Measurements from ENCODE around the gene CACNG3.
"Not testable (repeated sequence)": the region's sequence is repeated elsewhere in the genome, so short reads cannot be mapped to it uniquely, and the experiment has no call there.

The CACNG3 gene

DNA sequence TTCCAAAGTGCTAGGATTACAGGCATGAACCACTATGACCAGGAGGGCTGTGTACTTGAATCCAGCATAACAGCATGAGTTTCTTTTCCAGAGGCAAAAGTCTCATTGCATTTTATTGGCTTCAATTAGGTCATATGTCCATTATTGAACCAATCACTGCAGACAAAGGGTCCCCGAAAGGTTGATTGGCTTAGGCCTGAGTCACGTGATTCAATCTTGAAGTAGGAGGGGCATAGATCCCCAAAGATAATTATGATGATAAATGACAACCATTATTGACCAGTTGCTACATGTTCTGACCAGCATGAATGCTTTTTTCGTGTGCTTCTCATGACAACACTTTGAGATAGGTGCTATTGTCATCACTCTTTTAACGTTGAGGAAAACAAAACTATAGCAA lies 25.3 kb downstream of the CACNG3 start:
- no peak for DNase-seq

DNA sequence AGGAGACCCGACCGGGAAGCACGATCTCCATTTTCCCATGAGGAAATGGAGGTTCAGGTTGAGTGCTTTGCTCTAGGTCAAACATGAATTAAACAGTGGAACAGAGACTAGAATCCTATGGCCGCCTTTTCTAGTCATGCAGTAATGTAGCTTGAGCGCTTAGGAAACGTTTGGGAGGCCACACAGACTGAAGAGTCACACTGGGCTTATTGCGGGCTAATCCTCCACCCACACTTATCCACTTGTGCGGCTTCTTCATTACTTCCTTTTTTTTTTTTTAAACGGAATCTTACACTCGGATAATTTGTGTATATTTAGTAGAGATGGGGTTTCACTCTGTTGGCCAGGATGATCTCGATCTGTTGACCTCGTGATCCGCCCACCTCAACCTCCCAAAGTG lies 26.0 kb downstream of the CACNG3 start:
- no peak for DNase-seq

DNA sequence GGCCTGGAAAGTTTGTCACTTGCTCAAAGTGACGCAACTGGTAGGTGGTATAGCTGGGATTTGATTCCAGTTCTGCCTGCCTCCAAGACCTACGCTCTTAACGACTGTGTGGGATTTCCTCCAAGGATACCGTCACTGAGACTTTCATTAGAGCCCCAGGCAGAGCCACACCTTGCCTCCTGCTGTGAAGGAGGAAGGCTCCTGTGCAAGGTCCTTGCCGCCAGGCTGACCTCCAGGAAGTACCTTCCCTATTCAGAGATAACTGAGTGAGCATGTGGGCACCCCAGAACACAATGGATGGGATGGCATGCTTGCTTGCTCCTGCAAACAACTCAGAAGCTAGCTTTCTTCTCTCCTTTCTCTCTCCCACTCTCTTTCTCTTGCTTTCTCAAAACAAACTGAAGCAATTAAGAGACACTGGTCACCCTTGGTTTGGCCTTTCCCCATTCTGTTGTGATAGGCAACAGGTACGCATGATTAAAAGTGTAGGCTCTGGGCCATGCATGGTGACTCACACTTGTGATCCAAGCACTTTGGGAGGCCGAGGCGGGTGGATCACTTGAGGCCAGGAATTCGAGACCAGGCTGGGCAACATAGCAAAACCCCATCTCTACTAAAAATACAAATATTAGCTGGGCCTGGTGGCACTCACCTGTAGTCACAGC lies 30.7 kb downstream of the CACNG3 start:
- DNase-seq = no peak

DNA sequence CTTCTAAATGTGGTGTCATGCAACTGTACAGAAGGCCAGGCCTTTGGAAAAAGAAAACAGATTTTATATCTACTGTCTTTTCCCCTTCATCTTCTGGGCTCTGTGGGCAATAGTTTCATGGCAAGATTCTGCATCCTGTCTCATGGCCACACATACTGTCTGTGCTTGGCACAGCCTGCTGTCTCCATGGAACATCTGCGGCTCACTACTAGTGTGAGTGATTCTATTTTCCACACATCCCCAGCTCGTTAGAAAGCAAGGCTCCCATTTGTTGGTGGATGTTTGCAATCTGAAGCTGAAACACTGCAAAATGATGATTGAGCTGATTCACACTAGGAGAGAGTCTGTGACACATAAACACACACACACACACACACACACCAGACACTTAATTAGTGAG lies 32.4 kb downstream of the CACNG3 start:
- DNase-seq = no peak

DNA sequence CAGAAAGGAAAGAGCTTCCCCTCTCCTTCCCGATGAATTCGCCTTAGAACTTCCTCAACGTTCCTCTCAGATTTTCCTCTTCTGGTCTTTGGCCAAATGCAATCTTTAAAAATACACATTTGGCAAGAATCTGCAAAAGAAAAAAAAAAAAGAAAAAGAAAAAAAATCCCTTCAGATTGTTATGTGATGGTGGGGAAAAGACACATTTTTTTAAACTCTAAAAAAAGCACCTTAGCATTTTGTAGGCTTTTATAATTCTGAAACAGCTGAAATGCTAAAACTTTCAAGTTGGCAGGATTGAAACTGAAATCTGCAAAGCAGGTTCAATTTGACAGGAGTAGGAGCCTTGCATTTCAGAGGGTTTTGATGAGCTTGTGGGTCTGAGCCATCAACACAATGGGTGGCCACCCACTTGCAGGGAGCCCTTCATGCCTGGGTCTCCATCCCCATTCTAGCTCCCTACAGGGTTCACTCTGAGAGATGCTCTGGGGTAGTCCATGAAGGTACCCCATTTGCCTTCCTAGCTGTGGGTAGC lies 33.1 kb downstream of the CACNG3 start:
- DNase-seq = no peak

DNA sequence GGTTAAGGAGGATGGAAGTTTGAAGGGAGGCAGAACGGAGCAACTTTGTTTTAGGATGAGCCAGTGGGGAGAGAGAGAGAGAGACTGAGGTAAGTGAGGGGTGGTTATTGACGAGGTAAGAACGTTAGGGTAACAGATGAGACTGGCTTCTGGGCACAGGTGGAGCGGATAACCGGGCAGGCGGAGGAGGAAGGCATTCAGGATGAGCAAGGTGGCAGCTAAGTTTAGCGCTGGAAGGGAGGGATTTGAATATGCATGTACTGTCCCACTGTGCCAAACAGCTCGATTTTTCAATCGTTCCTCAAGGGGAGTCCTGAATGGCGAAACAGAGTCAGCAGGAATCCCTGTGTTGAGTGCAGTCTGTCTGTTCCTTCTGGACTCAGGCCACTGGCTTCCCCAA lies 35.8 kb downstream of the CACNG3 start:
- DNase-seq = no peak

DNA sequence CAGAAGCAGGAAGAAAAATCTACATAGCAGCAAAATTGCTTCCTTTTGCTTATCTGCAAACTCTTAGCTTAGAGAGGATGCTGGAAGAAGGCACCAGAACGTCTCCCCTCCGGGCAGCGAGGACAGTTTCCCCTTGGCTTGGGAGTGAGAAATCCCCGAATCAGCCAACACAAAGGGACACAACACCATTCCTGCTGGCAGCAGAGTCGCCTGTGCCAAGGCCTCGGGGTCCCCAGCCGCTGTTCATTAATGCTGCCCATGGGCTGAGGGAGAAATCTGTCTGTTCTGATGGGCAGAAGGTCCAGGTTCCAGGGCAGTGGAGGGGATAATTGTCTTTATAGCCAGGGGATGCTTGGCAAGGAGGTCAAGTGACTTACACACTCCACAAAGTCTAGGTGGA lies 38.0 kb downstream of the CACNG3 start:
- DNase-seq = no peak

DNA sequence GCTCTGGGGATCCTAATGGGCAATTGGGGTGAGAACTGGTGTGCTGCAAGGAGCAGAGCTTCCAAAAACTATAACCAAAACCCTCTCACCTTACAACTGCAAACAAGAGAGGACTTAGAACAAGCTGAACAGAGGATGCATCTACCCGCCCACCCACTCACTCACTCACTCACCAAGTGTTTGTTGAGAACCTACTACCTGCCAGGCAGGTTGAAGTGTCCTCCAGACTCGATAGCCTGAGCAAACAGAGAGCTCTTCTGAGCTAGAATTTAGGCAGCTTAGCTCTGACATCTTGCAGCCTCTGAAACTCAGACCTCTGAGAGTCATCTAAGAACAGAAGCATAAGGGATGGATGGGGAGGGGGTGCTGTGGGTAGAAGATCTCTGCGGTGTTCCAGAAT lies 41.2 kb downstream of the CACNG3 start:
- no peak for DNase-seq

DNA sequence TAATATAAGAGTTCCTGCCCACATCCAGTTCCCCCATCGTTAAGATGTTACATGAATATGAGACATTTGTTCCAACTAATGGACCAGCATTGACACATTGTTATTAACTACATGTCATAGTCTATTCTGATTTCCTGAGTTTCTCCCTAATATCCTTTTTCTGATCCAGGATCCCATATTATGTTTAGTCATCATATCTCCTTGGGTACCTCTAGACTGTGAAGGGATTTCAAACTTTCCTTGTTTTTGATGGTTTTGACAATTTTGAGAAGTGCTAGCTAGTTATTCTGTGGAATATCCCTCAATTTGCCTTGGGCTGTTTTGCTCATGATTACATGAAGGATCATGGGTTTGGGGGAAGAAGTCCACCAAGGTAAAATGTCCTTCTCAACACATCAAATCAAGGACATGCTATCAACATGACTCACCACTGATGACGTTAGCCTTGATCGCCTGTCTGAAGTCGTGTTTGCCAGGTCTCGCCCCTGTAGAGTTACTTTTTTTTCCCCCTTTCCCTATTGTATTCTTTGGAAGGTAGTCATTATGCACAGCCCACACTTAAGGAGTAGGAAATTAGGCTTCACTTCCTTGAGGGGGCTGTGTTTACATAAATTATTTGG lies 42.5 kb downstream of the CACNG3 start:
- DNase-seq = no peak

DNA sequence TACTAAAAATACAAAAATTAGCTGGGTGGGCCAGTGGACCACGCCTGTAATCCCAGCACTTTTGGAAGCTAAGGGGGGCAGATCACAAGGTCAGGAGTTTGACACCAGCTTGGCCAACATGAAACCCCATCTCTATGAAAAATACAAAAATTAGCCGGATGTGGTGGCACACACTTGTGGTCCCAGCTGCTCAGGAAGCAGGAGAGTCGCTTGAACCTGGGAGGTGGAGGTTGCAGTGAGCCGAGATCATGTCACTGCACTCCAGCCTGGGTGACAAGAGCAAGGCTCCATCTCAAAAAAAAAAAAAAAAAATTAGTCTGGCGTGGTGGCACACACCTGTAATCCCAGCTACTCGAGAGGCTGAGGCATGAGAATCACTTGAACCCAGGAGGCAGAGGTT lies 44.6 kb downstream of the CACNG3 start:
- not testable (repeated sequence) for DNase-seq

DNA sequence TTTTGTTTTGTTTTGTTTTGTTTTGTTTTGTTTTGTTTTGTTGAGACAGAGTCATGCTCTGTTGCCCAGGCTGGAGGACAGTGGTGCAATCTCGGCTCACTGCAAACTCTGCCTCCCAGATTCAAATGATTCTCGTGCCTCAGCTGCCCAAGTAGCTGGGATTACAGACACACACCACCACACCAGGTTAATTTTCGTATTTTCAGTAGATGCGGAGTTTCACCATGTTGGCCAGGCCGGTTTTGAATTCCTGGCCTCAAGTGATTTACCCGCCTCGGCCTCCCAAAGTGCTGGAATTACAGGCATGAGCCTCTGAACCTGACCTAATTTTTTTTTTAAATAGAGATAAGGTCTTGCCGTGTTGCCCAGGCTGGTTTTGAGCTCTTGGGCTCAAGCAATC lies 46.5 kb downstream of the CACNG3 start:
- no peak for DNase-seq

DNA sequence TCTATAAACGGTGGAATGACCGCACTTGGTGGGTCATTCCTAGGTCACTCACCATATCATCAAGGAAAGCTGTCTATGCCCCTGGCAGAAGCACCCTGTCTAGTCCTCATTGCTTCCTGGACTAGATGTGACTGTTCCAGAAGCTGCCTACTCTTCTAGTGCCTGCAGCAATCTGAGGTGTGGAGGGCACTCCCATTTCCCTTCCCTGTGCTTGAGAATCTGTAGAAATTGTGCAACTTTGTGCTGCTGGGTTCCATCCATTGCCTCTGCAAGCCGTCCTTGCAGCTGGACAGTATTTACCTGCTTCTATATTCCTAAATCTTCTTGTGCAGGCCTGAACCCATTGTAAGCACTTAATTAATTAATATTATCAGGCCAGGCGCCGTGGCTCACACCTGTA lies 52.1 kb downstream of the CACNG3 start:
- DNase-seq = no peak

DNA sequence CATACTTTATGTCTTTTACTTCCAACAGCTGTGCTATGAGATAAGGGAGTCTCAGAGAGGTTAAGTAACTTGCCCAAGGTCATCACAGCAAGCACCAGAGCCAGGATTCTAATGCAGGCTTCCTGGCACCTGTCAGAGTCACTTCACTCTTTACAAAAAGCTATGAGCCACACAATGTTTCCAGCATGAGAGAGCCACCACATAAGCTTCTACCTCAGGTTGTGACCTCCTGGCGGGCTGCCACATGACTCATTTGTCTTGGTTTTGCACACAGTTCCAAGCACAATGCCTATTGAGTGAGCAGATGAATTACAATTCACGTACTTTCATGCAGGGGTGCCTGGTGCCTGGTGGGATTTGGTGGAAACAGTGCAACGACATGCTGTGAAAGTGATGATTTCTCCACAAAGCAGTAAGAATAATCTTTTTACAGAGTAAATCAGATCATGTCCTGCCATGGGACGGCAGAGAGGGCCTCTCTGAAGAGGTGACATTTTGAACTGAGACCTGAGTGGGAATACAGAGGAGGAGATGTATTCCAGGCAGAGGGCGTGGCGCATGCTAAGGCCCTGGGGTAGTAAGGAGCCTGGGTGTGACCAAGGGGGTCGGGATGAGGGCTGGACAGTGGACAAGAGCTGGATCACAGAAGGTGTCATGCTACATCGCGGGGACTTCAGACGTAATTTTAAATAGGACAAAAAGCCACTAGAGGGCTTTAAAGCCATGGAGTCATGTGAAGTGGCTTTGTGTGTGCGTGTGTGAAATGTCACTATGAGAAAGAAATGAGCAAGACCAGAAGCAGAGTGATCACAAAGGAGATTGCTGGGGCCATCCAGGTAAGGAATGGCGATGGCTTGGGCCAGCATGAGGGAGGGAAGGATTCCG lies 53.4 kb downstream of the CACNG3 start:
- no peak for DNase-seq

DNA sequence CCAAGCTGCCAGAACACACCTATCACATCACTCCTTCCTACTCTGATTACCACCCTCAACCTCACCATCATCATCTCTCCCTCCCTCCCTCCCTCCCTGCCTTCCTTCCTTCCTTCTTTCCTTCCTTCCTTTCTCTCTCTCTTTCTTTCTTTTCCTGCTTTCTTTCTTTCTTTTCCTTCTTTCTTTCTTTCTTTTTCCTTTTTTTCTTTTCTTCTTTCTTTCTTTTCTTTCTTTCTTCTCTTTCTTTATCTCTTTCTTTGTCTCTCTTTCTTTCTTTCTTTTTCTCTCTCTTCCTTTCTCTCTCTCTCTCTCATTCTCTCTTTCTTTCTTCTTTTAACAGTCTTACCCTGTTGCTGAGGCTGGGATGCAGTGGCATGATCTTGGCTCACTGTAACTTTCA lies 59.2 kb downstream of the CACNG3 start:
- no peak for DNase-seq

DNA sequence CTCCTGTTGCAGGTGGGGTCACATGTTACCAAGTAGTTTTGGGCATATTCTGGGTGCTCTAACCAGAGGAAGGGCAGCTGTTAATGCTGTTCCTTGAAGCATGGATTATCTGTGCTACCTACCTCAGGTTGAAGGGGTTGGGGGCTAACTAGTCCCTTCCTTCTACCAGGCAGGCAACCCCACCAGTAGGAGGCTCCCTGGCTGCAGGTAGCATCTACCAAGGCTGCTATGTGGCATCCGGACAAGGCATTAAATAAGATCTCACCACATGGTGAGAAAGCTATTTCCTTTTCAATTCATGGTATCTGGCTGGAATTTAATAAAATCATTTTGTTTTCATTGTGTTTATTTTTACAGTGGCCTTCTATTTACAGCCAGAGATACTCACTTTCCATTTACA lies 62.5 kb downstream of the CACNG3 start:
- DNase-seq = no peak

DNA sequence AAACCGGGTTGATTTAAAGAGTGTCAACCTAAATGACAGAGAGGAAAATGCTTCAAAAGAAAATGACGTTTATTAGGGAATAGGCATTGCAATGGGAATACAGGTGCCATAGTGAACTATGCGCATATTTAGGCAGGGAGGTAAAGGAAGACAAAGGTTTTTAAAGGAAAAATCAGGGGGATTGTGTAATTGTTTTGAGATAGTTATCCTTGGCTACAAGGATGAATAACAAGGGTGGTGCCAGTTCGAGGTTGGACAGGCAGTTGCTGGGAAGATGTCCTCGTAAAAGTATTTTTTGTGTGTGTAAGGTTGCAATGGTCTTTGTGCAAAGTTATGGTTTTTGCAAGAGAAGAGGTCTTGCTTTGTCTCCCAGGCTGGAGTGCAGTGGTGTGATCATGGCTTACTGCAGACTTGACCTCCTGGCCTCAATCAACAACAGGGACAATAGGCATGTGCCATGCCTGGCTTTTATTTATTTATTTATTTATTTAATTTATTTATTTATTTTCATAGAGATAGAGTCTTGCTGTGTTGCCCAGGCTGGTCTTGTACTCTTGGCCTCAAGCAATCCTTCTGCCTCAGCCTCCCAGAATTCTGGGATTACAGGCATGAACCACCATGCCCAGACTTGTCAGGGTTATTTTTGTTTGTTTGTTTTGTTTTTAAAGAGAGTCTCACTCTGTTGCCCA lies 63.1 kb downstream of the CACNG3 start:
- no peak for DNase-seq

DNA sequence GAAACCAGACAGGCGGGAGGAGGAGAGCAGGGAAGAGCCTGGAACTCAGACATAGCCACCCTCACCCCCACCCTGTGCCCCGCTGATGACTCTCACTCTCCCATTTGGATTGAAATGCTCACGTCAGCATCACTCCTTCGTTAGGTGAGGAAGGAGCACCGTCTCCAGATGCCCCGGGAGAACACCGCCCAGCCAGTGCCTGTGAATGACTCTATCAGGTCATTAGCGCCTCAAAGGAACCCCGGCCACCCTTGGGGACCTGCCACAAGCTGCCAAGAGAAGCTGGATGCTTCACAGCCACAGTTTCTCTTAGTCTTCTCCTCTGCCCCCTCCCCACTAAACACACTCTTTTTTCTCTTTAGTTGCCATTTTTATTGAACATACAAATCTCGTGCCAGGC lies 66.0 kb downstream of the CACNG3 start:
- no peak for DNase-seq

DNA sequence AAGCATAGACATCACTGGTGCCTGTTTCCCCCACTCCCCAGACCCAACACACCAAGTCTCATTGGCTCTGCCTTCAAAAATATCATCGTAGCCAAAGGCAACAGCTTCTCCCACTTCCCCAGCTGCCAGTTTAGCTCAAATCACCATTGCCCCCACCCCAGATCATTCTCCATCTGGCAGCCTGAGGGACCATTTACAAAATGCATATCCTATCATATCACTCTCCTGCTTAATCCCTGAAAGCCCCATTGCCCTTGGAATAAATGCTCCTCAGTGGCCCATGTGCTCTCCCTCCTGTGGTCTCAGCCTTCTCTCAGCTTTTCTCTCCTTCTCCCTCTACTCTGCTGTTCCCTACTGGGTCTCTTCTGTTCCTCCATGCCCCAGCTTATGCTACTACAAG lies 68.3 kb downstream of the CACNG3 start:
- no peak for DNase-seq

DNA sequence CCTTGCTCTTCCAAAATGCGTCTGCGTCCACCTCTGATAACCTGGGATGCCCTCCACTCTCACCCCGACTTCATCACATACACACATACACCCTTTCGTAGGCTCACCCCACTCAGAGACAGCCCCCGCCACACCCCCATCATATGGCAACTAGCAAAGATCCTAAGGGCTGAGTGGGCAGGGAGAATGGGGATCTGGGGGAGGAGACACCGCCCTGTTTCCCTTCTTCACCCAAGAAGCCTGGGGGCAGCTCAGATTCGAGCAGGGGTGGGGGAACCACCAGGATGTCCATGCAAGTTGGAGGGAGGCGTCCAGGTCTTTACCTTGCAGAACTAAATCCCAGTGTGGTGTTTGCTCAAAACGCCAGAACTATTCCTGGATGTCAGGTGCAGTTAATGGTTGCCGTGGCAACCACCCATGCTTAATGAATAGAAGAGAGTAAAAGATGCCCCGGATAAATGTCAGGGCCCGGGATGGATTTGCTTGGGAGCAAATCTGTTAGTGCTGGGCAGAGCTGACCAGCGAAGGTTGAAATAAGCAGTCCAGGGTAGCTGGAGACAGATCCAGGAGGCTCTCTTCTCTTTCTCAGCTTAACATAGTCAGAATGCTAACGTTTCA lies 72.8 kb downstream of the CACNG3 start:
- DNase-seq = no peak

DNA sequence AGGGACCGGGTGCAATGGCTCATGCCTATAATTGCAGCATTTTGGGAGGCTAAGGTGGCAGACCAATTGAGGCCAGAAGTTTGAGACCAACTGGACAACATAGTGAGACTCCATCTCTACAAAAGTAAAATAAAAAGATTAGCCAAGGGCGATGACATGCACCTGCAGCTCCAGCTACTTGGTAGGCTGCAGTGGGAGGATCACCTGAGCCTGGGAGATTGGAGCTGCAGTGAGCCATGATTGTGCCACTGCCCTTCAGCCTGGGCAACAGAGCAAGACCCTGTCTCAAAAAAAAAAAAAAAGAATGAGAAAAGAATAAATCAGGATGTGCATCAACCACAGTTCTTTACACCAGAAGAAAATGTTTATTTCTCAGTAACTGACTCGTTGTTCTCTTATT lies 76.0 kb downstream of the CACNG3 start:
- DNase-seq = no peak

DNA sequence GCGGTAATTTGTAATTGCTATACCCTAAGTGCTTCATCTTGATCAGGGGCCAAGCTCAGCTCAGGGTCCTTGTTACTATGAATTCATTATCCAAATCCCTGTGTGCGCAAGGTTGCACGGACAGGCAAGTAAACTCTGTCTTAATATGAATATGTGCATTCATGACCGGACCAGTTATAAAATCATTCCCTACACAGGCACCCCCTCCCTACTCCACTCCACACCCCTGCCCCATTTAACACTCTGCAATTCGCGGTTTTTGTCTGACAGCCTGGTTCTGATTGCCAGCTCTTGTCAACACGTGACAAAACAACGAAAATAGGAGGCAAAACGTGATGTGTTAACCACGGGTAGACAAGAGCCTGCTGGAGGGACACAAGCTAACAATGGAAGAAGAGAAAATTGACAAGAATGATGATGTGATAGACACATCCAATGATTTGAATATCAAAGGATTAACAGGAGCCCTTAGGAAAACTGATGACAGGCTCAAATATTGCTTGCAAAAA lies 76.5 kb downstream of the CACNG3 start:
- DNase-seq = no peak

DNA sequence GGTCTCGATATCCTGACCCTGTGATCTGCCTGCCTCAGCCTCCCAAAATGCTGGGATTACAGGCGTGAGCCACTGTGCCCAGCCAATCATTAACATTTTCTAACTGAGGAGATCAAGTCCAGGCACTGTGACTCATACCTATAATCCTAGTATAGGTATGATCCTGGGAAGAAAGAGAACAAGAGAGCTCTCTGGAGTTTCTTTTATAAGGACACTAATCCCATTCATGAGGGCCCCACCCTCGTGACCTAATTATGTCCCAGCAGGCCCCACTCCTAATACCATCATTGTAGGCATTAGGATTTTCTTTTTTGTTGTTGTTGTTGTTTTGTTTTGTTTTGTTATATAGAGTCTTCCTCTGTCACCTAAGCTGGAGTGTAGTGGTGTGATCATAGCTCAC lies 80.4 kb downstream of the CACNG3 start:
- no peak for DNase-seq

DNA sequence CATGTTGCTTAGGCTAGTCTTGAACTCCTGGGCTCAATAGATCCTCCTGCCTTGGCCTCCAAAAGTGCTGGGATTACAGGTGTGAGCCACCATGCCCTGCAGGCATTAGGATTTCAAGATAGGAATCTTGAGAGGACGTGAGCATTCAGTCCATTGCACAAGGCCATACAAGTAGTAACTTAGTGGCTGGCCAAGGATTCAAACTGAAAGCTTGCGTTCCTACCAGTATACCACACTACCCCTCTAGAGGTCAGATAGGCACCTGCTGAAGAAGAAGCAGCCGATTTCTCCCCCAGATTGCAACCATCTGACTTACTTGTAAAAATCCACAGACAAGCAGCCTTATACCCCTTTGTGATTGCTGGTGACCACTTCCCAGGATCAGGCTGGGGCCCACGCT lies 80.9 kb downstream of the CACNG3 start:
- DNase-seq = no peak

Data from NCI-H748 treated with DMSO at 0.1 percent for 48 hours (cell line).